ENCODE results near the gene BAIAP2L1. TPM values are rescaled to one million over a fixed set of nuclear protein-coding genes. Genes with fewer than 3 reads are reported as not detected.

BAIAP2L1 gene
- total and polyA plus RNA-seq, 2 experiments from 2014 or later: 5.9 to 7.4 TPM

DNA sequence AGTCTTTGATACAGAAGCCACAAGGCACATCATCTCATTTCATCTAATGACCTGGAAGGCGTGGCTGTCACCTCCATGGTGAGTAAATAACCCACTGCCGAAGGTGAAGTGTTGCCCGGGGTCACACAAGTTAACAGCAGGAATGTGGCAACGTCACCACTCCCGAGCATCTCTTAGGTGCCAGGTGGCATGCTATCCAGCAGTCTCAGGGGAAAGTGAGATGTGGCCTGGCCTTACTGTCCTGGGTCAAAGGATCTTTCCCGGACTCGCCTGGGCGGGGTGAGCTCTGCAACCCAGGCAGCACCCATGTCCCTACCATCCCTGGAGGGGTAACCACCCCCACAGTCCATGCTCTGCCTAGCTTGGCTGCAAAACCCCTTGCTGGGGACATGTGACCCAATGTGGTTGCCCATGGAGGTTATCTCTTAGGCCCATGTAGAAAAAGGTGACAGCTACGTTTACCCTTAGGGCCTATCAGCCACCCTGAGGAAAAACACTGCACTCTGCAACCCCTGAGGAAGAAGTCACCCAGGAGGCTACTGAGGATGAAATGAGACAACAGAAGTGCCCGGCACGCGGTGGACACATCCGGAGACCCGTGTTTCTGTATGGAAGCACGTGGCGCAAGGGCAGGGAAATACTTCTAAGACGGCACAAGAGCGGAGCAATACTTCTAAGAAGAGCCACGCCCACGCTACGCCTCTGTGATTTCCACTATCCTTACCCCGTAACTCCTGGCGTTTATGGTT is 52.0 kb downstream of the BAIAP2L1 start:
- Histone ChIP-seq H2AFZ (no peak overlapping the region), H3K9ac (no peak overlapping the region)

GRCh38 chr7:98346515-98347069 is 54.3 kb downstream of the BAIAP2L1 start:
- H3K9me2 ChIP-seq (ENCODE audit: insufficient read depth): no peaks in the 10 kb centered on the region
- no peaks in the 10 kb centered on the region for H4K20me1 ChIP-seq (ENCODE audit: insufficient read depth)
- no peaks in the 10 kb centered on the region for H3K9me3 ChIP-seq (ENCODE audit: low read depth)
- no peak overlapping the region for H3K27ac ChIP-seq
- DNase-seq: no peak
- no peaks in the 10 kb centered on the region for H3K27me3 ChIP-seq (replicated peaks; ENCODE audit: insufficient read depth)
- no peak for TF ChIP-seq EZH2phosphoT487 (IDR thresholded peaks at IDR 0.05; ENCODE audit: insufficient read depth, low read depth)
- TF ChIP-seq EZH2 (IDR thresholded peaks at IDR 0.05; ENCODE audit: insufficient read depth, poor library complexity, severe bottlenecking): no peak
- H3K4me2 ChIP-seq (ENCODE audit: unreplicated experiment): no peak overlapping the region
- H3F3A ChIP-seq (ENCODE audit: insufficient read depth): peaks cover 3% of the 10 kb centered on the region
- H3K79me2 ChIP-seq (ENCODE audit: insufficient read depth): no peaks in the 10 kb centered on the region
- H3K36me3 ChIP-seq (ENCODE audit: low read depth): no peaks in the 10 kb centered on the region
- H3K4me3 ChIP-seq: no peak overlapping the region
- peaks cover 2% of the 10 kb centered on the region; the same call in 1 of the 2 replicates for H3K4me1 ChIP-seq (ENCODE audit: insufficient read depth)
- 63 to 64% methylated on average over 7 of the region's 7 CpGs for WGBS, 2 experiments (ENCODE audit: low coverage in 1 of 2, low lambda C conversion rate in 2 of 2, missing lambda C conversion rate in 2 of 2)
- H2AFZ ChIP-seq: no peak overlapping the region
- H3K9ac ChIP-seq: no peak overlapping the region
- in situ Hi-C loops (cut with MboI): no loop called here

More for the DNA sequence above, 52.0 kb downstream of the BAIAP2L1 start:
- H3K9me2 ChIP-seq (ENCODE audit: insufficient read depth): no peaks in the 10 kb centered on the region
- H3K36me3 ChIP-seq (ENCODE audit: low read depth): no peaks in the 10 kb centered on the region
- H3K4me3 ChIP-seq: no peak overlapping the region
- 87% methylated on average over 23 of the region's 23 CpGs for WGBS, 2 experiments (ENCODE audit: low coverage in 1 of 2, low lambda C conversion rate in 2 of 2, missing lambda C conversion rate in 2 of 2)
- no peaks in the 10 kb centered on the region for H3K79me2 ChIP-seq (ENCODE audit: insufficient read depth)
- H3K4me2 ChIP-seq (ENCODE audit: unreplicated experiment): no peak overlapping the region
- H4K20me1 ChIP-seq (ENCODE audit: insufficient read depth): no peaks in the 10 kb centered on the region
- peaks cover 9% of the 10 kb centered on the region for H3F3A ChIP-seq (ENCODE audit: insufficient read depth)
- H3K4me1 ChIP-seq (ENCODE audit: insufficient read depth): peaks cover 11% of the 10 kb centered on the region
- in situ Hi-C loops (cut with MboI): no loop called here
- H3K27ac ChIP-seq: no peak overlapping the region
- H3K9me3 ChIP-seq (ENCODE audit: low read depth): no peaks in the 10 kb centered on the region
- no peaks in the 10 kb centered on the region for H3K27me3 ChIP-seq (replicated peaks; ENCODE audit: insufficient read depth)
- DNase-seq: no peak
- TF ChIP-seq EZH2phosphoT487 (IDR thresholded peaks at IDR 0.05; ENCODE audit: insufficient read depth, low read depth) (no peak), EZH2 (IDR thresholded peaks at IDR 0.05; ENCODE audit: insufficient read depth, poor library complexity, severe bottlenecking) (no peak)

DNA sequence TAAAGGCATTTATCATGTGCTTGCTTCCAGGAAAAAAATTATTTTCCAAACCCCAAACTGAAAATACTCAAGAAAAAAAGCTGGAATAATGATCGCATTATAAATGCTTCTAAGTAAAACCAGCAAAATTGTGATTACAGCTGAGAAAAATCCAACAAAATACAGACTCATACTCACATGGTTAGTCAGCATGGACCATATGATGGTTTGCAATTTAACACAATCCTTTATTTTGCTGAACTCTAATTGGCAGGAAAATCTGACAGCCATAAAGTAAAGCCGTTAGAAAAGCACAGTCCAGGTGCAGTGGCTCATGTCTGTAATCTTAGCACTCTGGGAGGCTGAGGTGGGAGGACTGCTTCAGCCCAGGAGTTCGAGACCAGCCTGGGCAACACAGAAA is 59.8 kb downstream of the BAIAP2L1 start:
- Histone ChIP-seq H3K27me3 (replicated peaks; ENCODE audit: insufficient read depth) (no peaks in the 10 kb centered on the region), H3K79me2 (ENCODE audit: insufficient read depth) (no peaks in the 10 kb centered on the region), H3F3A (ENCODE audit: insufficient read depth) (peaks cover 12% of the 10 kb centered on the region; the same call in 1 of the 2 replicates), H3K9me3 (ENCODE audit: low read depth) (no peaks in the 10 kb centered on the region), H3K4me3 (no peak overlapping the region), H4K20me1 (ENCODE audit: insufficient read depth) (no peaks in the 10 kb centered on the region), H3K36me3 (ENCODE audit: low read depth) (no peaks in the 10 kb centered on the region), H2AFZ (no peak overlapping the region), H3K4me2 (ENCODE audit: unreplicated experiment) (peak overlapping the region; percentile 18), H3K9ac (peak overlapping the region; percentile 12; the same call in 1 of the 2 replicates), H3K4me1 (ENCODE audit: insufficient read depth) (peaks cover 11% of the 10 kb centered on the region), H3K27ac (peak overlapping the region; percentile 63), H3K9me2 (ENCODE audit: insufficient read depth) (no peaks in the 10 kb centered on the region)
- WGBS, 2 experiments (ENCODE audit: low coverage in 1 of 2, low lambda C conversion rate in 2 of 2, missing lambda C conversion rate in 2 of 2): 22% methylated on average over 3 of the region's 3 CpGs
- peak; percentile 79 for DNase-seq
- in situ Hi-C loops (cut with MboI): no loop called here
- TF ChIP-seq EZH2phosphoT487 (IDR thresholded peaks at IDR 0.05; ENCODE audit: insufficient read depth, low read depth): no peak

DNA sequence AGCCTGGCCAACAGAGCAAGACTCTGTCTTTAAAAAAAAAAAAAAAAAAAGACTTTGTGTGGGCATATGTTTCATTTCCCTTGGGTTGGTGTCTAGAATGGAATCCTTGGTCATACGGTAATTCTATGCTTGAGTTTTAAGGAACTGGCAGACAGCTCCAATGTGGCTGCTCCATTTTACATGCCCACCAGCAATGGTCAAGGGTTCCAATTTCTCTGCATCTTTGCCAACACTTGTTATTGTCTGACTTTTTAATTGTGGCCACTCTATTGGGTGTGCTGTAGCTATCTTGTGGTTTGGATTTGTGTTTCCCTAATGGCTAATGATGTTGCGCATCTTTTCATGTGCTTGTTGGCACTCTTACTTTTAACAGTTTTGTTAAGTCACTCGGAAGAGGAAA is 61.8 kb downstream of the BAIAP2L1 start:
- no peak overlapping the region for H2AFZ ChIP-seq
- H3K4me3 ChIP-seq: no peak overlapping the region
- H3K9me2 ChIP-seq (ENCODE audit: insufficient read depth): no peaks in the 10 kb centered on the region
- H3K9ac ChIP-seq: no peak overlapping the region
- TF ChIP-seq EZH2phosphoT487 (IDR thresholded peaks at IDR 0.05; ENCODE audit: insufficient read depth, low read depth): no peak
- no peaks in the 10 kb centered on the region for H3K79me2 ChIP-seq (ENCODE audit: insufficient read depth)
- no peak for DNase-seq
- H3K4me2 ChIP-seq (ENCODE audit: unreplicated experiment): no peak overlapping the region
- H3K9me3 ChIP-seq (ENCODE audit: low read depth): no peaks in the 10 kb centered on the region
- H4K20me1 ChIP-seq (ENCODE audit: insufficient read depth): no peaks in the 10 kb centered on the region
- WGBS, 2 experiments (ENCODE audit: low coverage in 1 of 2, low lambda C conversion rate in 2 of 2, missing lambda C conversion rate in 2 of 2): 89 to 92% methylated on average over 3 of the region's 3 CpGs
- in situ Hi-C loops (cut with MboI): no loop called here
- no peak overlapping the region for H3K27ac ChIP-seq
- H3F3A ChIP-seq (ENCODE audit: insufficient read depth): peaks cover 12% of the 10 kb centered on the region; the same call in 1 of the 2 replicates
- H3K4me1 ChIP-seq (ENCODE audit: insufficient read depth): peaks cover 11% of the 10 kb centered on the region
- H3K36me3 ChIP-seq (ENCODE audit: low read depth): no peaks in the 10 kb centered on the region
- H3K27me3 ChIP-seq (replicated peaks; ENCODE audit: insufficient read depth): no peaks in the 10 kb centered on the region

All from GM23248 (cell line).